KG1 (cell line): ENCODE results near the gene CARHSP1.
"Not testable (repeated sequence)": the region's sequence is repeated elsewhere in the genome, so short reads cannot be mapped to it uniquely, and the experiment has no call there.

Source experiments
- DNase-seq: peaks from one replicate; lab custom pipeline; 2025; lab: John Stamatoyannopoulos, UW

Gene CARHSP1

DNA sequence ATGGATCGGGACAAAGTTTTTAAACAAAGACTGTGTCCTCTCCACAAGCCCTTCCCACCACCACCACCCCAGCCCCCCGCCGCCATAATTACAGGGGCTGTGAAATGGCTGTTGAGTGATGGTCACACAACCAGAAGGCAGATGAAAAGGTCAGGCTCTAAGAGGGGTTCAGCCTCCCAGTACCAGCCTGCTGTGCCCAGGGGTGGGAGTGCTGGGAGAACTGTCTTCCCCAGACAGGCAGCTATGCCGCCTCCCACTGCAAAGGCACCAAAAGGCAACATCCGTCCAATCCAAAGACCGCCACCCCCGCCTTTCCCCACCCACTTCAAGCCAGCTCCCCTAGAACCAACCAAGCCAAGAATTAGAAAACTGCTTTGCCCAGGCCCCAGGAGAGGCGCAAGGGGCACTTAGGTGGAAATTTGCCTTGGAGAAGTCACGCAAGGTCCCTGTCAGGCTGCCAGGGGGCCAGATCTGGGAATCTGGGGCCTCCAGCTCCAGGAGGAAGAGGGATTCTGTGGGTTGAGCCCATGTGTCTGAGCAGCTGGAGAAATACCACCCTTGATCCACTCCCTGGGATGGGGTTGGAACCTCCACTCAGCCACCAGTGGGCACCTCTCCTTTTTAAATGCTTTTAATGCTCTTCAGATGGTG lies 14.4 kb downstream of the CARHSP1 start:
- DNase-seq: no peak

DNA sequence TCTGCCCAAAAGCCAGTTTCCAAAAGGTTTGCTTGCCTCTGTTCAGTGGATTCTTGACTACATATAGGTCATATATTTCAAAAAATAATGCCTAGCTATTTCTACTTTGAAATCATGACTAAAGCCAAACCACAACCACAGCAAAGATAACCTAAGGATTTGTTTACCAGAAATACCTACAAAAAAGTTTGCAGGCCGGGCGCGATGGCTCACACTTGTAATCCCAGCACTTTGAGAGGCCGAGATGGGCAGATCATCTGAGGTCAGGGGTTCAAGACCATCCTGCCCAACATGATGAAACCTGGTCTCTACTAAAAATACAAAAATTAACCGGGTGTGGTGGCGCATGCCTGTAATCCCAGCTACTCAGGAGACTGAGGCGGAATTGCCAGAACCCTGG lies 15.2 kb downstream of the CARHSP1 start:
- DNase-seq: no peak

DNA sequence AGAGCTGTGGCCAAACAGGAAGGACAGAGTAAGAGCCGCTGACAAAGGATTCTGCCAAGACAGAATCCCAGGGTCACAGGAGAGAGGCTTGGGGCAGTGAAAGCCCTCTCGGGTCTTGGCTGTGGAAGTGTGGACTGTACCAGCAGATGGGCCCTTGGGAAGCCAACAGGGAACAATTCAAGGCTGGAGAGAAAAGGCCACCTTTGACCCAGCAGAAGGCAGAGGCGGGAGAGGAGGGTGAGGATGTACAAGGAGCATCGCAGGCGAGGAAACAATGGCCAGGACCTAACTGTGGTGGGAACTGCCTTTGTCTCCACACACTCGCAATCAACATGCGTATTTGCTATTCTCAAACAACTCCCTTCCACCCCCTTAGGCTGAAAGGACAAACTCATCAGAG lies 15.7 kb downstream of the CARHSP1 start:
- DNase-seq: no peak

DNA sequence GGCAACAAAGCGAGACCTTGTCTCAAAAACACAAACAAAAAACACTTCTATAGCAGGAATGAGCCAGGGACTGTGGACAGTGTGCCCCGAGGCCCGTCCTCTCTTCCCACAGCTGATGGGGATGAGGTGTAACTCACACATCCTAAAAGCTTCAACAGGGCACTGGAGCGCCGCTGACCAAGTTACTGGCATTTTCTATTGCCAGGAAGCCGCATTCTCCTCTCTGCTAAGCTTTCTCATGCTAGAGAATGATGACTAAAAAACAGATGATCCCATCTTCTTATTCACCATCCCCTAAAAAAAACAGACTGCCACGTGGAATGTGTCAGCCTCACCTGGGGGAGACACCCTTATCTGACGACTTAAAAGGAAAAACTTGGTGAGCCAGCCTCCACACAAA lies 16.3 kb downstream of the CARHSP1 start:
- no peak for DNase-seq

DNA sequence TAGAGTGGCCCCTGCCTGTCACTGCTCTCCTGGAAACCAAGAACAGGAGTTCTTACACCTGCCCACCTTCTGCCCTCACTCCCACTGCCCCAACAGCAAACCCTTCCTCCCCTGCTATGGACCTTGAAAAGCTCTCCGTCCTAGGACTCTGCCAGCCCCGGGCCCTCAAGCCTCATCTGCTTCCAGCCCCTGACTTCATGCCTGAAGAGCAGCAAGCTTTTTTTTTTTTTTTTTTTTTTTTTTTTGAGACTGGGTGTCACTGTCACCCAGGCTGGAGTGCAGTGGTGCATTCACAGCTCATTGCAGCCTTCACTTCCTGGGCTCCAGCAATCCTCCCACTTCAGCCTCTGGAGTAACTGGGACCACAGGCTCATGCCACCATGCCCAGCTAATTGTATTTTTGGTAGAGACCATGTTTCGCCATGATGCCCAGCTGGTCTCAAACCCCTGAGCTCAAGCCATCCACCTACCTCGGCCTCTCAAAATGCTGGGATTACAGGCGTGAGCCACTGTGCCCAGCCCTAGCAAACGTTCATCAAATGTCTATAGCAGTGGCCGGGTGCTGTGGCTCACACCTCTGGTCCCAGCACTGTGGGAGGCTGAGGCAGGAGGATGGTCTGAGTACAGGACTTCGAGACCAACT lies 16.9 kb downstream of the CARHSP1 start:
- DNase-seq: no peak

DNA sequence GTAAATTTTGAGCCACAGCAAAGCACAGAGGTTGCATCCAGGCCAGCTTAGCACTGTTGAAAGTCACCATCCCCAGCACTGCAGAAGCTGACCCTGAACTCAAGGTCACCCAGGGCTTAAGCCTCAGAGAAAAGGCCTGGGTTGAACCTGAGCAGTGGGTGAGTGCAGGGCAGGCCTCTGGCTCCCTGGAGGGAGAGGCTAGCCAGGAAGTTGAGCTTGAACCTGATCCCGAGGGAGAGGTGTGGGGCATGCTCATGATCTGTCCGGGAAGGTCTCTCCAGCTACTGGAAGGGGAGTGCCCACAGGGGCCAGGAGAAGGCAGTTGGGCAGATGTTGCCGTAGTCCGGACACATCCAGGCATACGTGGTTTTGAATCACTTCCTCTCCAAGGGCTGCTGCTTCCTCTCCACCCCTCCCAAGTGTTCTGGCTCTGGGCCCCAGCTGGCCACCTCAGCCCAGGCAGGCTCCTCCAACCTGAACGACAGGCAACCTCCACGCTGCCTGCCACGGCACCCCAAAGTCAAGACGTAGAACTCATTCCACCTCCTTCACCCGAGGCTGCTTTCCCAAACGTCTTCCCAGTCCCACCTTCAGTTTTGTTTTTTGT lies 18.4 kb downstream of the CARHSP1 start:
- DNase-seq: peak; percentile 50

DNA sequence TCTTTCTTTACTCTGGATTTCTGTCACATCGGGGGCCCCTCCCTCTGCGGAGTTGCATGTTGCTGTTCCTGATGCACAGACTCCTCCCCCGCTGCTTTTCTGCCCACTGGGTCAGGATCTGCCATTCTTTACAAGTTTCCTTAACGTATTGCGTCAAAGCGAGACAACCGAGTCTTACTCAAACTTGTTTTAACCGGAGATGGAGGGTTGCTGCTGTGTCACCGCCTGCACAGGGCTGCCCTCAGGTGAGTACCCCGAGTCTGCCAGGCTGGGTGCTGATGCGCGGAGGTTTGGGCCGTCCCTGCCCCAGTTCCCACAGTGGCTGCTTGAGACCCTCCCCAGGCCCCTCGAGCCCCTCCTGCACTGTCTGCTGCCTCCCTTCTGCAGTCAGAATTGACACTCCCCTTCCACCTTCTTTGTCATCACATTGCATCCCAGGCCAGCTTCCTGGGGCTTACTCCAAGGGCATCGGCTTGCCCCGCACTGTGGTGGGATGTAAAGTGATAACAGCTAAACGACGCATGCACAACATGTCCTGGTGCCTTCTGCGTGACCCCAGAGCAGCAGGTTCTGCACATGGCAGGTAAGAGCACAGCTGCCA lies 19.3 kb downstream of the CARHSP1 start:
- DNase-seq: no peak

DNA sequence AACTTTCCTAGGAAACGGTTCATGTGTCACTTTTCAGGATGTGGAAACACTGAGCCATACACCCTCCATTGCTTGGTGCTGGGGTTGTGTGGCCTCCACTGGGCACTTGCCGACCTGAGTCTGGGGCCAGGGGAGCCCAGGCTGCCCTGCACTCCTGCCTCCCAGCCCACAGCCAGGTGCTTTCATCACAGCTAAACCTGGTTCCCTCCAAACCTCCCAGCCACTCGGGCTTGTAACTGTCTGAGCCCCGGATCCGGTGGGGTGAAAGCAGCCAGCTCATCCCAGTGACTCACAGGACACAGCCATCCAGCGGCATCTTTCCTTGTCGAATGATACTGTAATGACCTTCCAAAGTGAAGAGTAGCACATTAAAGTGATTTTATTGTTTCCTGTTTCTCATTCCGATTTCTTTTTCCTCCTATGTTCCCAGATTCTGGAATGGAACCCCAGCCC lies 19.8 kb downstream of the CARHSP1 start:
- DNase-seq: no peak

DNA sequence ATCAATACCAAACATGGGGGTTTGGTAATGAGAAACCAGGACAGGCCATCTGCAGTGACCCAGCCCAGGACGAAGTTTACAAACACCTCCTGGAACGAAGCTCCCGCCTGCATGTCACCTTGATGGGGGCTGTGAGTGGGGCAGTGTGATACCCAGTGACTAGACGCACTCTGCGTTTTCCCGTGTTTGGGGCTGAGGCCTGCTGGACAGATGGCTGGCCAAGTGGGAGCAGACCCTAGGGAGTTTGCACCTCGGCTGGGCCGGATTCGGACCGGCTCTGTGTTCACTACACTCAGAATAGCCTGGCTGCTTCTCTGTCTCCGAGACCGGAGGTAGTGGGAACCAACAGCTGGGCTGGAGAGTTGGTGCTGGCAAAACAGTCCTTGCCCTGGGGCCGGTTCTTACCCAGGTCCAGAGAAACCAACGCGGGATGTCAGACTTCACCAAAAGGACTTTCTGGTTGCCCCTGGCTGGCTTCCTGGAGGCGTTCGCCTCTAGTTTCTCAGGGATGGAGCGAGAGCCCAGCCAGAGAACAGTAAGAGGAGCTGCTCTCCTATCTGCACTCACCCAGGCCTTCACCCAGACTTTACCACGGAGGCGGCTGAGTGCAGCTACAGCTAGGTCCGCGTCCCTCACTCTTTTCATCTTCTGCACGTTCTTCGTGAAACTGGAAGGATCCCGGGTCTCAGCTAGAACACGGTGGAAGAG lies 20.4 kb downstream of the CARHSP1 start:
- DNase-seq: no peak

DNA sequence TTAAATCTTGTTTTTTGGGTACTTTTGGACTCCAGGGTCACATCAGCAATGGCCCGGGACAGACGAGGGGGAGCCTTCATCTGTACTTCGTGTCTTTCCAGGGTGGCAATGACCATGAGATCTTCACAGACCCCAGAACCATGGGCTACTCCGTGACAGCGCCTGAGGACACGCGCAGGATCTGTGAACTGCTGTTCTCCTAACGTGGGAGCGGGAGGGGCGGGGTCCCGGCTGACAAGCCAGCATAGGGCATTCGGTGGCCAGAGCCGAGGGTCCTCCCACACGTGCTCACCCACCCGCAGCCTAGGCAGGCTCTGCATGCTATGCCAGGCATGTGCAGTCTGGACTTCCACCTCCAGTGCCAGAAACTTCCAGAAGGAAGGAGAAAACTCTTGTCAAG lies 21.2 kb downstream of the CARHSP1 start:
- DNase-seq: no peak

DNA sequence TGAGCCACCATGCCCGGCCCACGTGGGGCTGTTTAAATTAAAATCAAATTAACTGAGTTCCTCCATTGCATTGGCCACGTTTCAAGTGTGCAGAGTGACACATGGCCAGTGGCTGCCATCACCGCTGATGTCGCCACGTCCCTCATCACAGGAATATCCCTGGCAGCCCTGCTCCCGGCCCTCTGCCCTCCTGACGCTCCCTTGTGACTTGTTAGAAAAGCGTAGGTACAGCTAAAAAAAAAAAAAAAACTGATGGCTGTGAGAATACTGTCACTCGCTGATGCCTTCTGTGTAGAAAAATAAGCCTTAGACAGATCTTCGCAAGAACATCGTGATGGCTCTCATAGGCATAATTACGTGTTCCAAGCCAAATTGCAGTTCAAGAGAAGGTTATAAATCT lies 21.7 kb downstream of the CARHSP1 start:
- no peak for DNase-seq

DNA sequence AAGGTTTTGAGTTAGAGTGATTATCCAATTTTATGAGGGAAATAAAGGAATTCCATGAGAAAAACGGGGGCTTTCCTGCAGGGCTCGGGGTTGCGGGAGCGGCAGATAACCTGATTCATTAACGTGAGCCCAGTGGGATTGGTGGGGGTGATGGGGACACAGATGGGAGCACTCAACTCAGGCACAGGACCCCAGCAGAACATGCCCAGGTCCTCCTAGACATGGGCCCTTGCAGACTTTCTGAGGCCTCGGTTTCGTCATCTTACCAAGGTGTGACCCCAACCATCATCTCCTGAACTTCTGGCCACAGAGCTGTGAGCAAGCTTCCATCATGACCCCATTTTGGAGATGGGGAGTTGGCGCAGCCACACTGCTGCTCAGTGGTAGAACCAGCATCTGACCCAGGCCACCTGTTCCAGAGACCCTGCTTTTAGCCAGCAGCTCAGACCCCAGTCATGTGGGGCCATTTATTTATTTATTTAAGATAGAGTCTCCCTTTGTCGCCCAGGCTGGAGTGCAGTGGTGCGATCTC lies 22.3 kb downstream of the CARHSP1 start:
- no peak for DNase-seq

DNA sequence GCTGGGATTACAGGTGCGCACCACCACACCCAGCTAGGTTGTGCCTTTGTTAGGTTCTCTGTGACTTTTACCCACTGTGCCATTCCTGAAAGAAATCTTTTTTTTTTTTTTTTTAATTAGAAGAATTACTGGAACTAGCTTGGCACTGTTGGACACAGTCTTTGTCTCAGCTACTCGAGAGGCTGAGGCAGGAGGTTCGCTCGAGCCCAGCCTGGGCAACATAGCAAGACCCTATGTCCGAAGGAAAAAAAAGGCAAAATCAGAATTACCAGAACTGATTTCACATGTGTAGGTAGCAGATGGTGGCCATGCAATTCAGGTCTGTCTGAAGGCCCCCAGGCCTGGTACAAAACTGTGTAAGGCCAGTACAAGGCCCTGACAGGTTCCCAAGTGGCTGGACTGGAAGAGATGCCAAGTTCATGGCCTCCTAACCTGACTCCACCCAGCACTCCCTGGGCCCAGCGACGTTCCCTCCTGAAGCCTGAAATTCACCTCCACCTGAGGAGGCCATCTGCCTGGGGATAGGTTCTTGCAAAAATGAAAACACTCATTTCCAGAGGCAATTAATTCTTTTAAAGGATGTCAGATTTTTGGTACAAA lies 23.0 kb downstream of the CARHSP1 start:
- DNase-seq: no peak

DNA sequence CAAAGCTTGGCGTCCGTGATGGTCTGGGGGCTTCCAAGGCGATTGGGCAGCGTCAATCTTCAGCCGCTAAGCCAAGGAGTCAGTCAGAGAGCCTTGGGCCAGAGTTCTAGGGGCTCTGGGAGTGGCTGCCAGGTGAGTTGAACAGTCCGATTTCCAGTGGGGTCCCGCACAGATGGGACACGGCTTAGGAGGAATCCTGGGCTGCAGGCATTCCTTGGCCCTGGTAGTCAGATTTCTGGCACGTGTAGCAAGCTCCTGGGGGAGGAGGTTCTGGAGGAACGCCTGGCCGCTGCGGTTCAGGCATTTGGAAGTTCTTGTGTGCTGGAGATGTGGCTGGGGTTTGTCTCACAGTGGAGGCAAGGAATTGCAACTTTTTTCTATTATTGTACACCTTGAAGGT lies 25.5 kb downstream of the CARHSP1 start:
- DNase-seq: not testable (repeated sequence)

DNA sequence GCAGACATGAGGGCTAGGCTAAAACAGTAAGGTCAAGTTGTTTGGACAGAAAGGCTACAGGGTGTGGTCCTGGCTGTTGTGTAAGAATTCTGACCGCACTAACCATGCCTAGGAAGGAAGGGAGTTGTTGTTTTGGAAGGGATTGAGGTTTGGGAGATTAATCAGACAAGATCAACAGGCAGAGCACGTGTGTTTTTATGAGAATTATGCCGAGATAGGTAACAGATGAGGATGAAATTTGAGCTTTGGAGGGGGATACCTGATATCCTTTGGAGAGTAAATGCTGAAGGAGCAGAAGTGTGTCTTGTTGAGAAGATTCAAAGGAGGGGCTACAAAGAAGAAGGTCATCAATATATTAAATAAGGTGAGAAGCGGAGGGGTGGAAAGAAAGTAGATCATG lies 26.8 kb downstream of the CARHSP1 start:
- not testable (repeated sequence) for DNase-seq

DNA sequence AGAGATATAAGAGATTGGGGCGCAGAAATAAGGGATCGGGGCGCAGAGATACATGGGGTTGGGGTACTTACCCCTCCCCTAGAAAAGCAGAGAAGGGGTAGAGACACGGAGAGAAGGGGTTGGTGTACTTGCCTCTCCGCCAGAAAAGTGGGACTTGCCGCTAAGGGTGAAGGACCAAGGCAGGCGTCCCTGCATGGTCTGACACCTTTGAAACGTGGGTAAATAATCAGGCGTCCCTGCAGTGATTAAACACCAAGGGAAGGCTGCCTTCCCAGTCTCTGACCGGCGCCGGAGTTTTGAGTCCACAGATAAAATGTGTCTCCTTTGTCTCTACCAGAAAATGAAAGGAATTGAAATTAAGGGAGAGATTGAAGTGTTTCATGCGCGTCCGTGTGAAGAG lies 31.2 kb downstream of the CARHSP1 start:
- DNase-seq: not testable (repeated sequence)

DNA sequence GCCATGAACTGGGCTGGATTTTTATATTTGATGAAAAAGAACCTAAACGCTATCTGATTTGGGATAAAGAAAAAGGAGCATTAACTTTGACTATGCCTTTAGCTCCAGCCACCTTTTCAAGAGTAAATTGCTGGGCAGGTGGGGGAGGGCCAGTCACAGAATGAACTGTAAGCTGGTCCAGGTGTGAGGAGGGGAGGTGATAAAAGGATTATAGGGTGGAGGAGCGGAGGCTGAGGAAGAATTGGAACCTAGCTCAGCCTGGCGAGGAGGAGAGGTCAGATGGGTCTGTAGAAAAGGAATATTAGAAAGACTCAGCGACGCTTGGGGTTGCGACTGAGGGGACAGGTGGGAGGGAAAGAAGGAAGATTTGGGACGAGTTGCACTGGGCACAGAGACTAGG lies 32.0 kb downstream of the CARHSP1 start:
- DNase-seq: not testable (repeated sequence)

DNA sequence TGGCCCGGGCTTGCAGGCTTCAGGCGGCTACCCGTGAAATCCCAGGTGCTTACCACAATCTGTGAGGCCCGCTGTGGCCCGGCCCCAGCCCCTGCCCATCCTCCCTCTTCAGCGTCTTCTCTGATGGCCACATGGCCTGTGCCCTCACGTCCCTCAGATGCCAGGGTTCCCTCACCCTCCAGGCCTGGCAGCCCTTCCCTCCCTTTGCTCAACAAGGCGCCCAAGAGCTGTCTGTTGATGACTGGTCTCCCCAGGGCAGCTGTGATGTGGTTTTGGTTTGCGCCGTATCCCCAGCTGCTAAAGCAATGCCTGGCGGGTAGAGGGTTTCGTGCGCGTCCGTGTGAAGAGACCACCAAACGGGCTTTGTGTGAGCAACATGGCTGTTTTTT lies 36.1 kb downstream of the CARHSP1 start:
- no peak for DNase-seq

DNA sequence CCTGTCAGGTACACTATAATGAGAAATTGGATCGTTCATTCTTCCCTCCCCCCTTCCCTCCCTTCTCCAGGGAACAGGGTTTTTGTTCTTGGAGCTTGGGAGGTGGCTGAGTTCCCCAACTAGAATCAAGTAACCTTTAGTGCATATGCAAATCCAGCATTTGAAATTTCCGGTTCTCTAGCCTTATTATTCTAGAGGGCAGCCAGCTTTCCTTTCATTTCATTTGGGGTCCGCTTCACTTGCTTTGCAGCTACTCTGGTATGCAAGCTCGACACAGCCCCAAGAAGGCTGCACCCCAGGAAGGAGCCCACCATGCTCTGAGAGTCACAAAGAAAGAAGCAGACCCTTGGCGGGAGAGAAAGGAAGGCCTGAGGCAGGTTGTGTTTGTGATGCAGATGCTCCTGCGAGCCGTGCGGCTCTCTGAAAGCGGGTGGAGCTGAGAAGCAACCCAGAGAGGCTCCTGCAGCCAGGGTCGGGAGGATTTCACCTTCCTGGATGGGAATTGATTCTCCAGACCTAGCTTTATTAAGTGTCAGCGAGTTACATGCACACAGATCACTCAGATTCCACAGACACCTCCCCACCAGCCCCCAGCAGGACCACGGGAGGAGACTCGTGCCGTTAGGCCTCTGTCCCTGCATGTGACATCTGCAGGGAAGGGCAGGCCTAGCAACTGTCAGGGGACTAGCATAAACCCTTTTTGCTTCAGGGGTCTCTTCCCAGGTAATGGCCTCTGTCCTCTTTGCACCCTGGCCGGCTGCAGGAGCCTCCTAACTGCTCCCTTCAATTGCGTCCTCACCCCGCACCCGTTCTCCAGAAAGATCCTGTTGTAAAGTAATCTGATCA lies 36.7 kb downstream of the CARHSP1 start:
- DNase-seq: no peak

DNA sequence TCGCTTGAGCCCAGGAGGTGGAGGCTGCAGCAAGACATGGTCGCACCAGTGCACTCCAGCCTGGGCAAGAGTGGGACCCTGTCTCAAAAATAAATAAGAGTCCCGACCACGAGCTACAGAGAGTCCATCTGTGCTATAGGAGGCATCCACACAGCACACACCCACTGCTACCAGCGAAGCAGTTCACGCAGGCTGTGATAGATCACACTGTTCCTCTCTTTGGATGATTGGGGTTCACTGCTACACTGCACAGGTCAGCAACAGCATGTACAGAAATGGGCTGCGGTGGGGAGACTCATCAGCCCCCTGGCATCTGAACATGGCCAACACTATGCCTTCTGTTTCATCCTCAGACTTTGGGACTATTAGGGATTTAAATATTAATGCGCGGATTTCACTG lies 37.4 kb downstream of the CARHSP1 start:
- no peak for DNase-seq
